Cardiac septum (tissue), 1 donor: ENCODE data around the gene PARD6A. TPM values are rescaled to one million over a fixed set of nuclear protein-coding genes. Genes with fewer than 3 reads are reported as not detected.

Experiments used
- total RNA-seq: library from RNA; stranded (reverse); fragmentation: NEBNext Ultra II Directional; extraction: Animal tissue kit (Norgen Biotek cat#: 25700); gene quantifications from one replicate; pipeline ENCODE4 v1.2.1, GENCODE V29; 2021
- donor health status: DM: no; HTN: no; CAD: no.

PARD6A gene
- total RNA-seq, 1 donor from 2014 or later, result 3.4 TPM

Other genes with a start within 250 kb of the PARD6A start
- gene ZDHHC1, start 244.5 kb upstream of the PARD6A start, total RNA-seq, result 4.6 TPM
- 0.27 TPM for gene HSD11B2, start 229.8 kb upstream of the PARD6A start, total RNA-seq
- 58.8 TPM for gene ATP6V0D1, start 179.8 kb upstream of the PARD6A start, total RNA-seq
- gene AGRP, start 177.4 kb upstream of the PARD6A start, total RNA-seq, result not detected
- gene RIPOR1, start 132.1 kb upstream of the PARD6A start, total RNA-seq, result 102 TPM
- 25.6 TPM for gene CTCF, start 98.4 kb upstream of the PARD6A start, total RNA-seq
- gene CARMIL2, start 15.8 kb upstream of the PARD6A start, total RNA-seq, result 0.40 TPM
- 9.3 TPM for gene ACD, start 700 bp upstream of the PARD6A start, total RNA-seq
- 8.5 TPM for gene ENKD1, start 5.8 kb downstream of the PARD6A start, total RNA-seq
- 5.6 TPM for gene C16orf86, start 5.9 kb downstream of the PARD6A start, total RNA-seq
- 10.7 TPM for gene GFOD2, start 58.4 kb downstream of the PARD6A start, total RNA-seq
- 16.4 TPM for gene RANBP10, start 145.6 kb downstream of the PARD6A start, total RNA-seq
- gene TSNAXIP1, start 145.9 kb downstream of the PARD6A start, total RNA-seq, result 0.51 TPM
- 23.0 TPM for gene THAP11, start 181.4 kb downstream of the PARD6A start, total RNA-seq
- 87.1 TPM for gene NUTF2, start 186.0 kb downstream of the PARD6A start, total RNA-seq
- 27.9 TPM for gene CENPT, start 186.7 kb downstream of the PARD6A start, total RNA-seq
- gene EDC4, start 212.1 kb downstream of the PARD6A start, total RNA-seq, result 43.8 TPM
- gene NRN1L, start 223.9 kb downstream of the PARD6A start, total RNA-seq, result 2.1 TPM
- gene PSKH1, start 232.3 kb downstream of the PARD6A start, total RNA-seq, result 22.6 TPM